Ammon's horn (tissue), 1 donor: ENCODE data around the gene CTSV.
A peak's percentile ranks its signal among the peaks of the same experiment; 100 is the strongest.
"Not testable (repeated sequence)": the region's sequence is repeated elsewhere in the genome, so short reads cannot be mapped to it uniquely, and the experiment has no call there.

Experiments
- DNase-seq: peaks from one replicate; pipeline ENCODE4 v3.0.0-alpha.2; 2016; ENCODE audit warnings: low spot score

CTSV gene

GRCh38 chr9:97038611-97039513 is at the start of gene CTSV:
TSS of gene CTSV (minus strand) at chr9:97039142. CDS start at chr9:97038043, 1,099 bp downstream.
- DNase-seq = peak; percentile 84

GRCh38 chr9:97087668-97088215 is 48.8 kb upstream of the CTSV start:
- not testable (repeated sequence) for DNase-seq

GRCh38 chr9:97084562-97084991 is 45.6 kb upstream of the CTSV start:
- DNase-seq = not testable (repeated sequence)

- DNase-seq = no peak
Observed at GRCh38 chr9:97078362-97078761, 39.4 kb upstream of the CTSV start.

- DNase-seq = no peak
Observed at GRCh38 chr9:97077452-97078295, 38.7 kb upstream of the CTSV start.

- DNase-seq = not testable (repeated sequence)
Observed at GRCh38 chr9:97076731-97077451, 37.9 kb upstream of the CTSV start.

- DNase-seq = no peak
Observed at GRCh38 chr9:97076238-97076637, 37.3 kb upstream of the CTSV start.

- DNase-seq = no peak
Observed at GRCh38 chr9:97075289-97075985, 36.5 kb upstream of the CTSV start.

- DNase-seq = no peak
Observed at GRCh38 chr9:97073506-97073905, 34.6 kb upstream of the CTSV start.

- no peak for DNase-seq
Observed at GRCh38 chr9:97072285-97072776, 33.4 kb upstream of the CTSV start.

- not testable (repeated sequence) for DNase-seq
Observed at GRCh38 chr9:97070325-97070724, 31.4 kb upstream of the CTSV start.

GRCh38 chr9:97067490-97067889 is 28.5 kb upstream of the CTSV start:
- no peak for DNase-seq

GRCh38 chr9:97064176-97064575 is 25.2 kb upstream of the CTSV start:
- no peak for DNase-seq

- no peak for DNase-seq
Observed at GRCh38 chr9:97060796-97061195, 21.9 kb upstream of the CTSV start.

GRCh38 chr9:97059626-97060025 is 20.7 kb upstream of the CTSV start:
- no peak for DNase-seq

- no peak for DNase-seq
Observed at GRCh38 chr9:97057651-97058050, 18.7 kb upstream of the CTSV start.

GRCh38 chr9:97055891-97056290 is 16.9 kb upstream of the CTSV start:
- not testable (repeated sequence) for DNase-seq

- DNase-seq = no peak
Observed at GRCh38 chr9:97053717-97054116, 14.8 kb upstream of the CTSV start.

GRCh38 chr9:97052735-97053134 is 13.8 kb upstream of the CTSV start:
- no peak for DNase-seq

- DNase-seq = no peak
Observed at GRCh38 chr9:97046228-97046627, 7.3 kb upstream of the CTSV start.

- DNase-seq = no peak
Observed at GRCh38 chr9:97045300-97045699, 6.4 kb upstream of the CTSV start.
